DMS153 treated with DMSO at 0.1 percent for 48 hours (cell line): ENCODE measurements around the gene ITSN2.

Experiments
- DNase-seq: peaks from one replicate; lab custom pipeline; 2025; ENCODE audit not compliant: unreplicated experiment; lab: John Stamatoyannopoulos, UW

The ITSN2 gene

DNA sequence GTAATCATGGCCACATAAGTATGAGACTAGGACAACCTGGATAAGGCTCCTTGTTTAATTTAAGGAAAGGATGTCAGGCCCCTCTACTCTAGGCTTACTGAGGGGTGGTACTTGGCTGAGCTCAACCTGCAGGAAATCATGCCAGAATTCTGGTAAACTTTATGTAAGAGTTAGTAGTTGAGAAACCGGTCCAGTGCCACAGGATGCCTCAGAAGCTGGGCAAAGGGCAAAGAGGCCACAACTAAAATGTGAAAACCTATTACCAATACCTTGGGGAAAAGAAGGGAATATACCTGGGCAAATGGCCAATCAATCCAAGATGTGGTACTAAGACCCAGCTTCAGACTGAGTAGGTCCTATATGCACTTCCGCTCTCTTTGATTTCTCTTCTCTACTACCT is 86.7 kb downstream of the ITSN2 start:
- no peak for DNase-seq

DNA sequence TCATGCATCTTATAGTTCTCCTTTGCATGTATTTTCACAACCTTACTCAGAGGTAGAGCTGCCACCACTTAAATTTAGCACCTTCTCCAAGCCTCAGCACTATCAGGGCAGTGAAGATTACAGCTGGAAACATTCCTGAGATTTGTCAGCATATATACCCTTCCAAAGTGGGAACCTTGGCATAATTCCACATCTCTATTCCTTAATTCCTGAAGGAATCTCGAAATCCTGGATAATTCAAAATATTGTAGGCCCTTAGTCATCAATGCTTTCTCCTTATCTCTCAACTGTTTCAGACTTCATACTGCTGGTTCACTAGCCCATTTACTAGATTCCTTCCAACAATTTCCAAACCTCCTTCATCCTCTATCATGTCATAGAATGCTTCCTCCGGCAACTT is 87.4 kb downstream of the ITSN2 start:
- DNase-seq = no peak

DNA sequence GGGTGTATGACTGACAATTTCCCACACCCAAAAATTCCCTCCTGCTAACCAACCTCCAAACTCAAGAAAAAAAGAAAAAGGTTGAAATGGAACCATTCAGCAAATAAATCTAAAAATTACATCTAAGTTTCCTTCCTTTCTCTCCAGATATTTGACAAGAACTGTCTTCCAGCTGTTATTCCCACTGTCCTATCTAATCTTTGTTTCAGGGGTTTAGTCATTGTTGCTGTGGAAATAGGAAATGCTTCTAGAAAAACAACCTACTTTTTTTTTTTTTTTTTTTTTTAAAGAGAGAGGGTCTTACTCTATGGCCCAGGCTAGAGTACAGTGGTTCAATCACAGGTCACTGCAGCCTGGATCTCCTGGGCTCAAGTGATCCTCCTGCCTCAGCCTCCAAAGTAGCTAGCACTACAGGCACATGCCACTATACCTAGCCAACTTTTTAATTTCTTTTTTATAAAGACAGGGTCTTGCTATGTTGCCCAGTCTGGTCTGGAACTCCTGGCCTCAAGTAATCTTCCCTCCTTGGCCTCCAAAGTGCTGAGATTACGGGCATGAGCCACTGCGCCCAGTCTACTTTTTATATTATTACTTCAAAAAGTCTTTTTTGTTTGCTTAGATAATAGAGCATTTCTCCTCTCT is 88.1 kb downstream of the ITSN2 start:
- DNase-seq = no peak

DNA sequence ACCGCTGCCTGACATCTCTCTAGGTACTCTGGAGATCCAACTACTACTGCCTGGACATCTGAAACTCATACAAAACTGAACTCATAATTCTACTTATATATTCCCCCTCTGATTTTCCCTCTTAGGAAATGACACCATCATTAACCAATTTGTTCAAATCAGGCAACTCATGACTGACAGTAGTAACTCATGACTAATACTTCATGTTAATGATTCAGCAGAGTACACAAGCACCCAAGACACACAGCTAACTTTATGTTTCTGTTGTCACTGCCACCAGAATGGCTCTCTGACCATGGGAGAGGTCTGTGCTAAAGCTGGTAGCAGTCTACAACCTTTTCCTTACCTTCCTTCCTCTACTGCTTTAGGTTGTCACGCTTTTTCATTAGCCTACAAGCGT is 91.1 kb downstream of the ITSN2 start:
- DNase-seq = no peak

DNA sequence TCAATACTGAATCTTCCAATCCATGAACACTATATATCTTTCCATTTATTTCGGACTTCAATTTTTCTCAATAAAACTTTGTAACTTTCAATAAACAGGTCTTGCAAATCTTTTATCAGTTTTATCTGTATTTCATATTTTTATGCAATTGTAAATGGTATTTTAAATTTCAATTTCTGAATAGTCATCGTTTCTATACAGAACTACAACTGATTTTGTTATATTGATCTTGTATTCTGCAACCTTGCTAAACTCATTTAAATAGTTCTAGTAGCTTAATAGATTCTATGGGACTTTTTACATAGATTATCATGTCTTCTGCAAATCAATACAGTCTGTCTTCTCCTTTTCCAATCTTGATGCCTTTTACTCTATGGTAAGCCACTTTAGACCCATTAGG is 95.1 kb downstream of the ITSN2 start:
- DNase-seq = no peak

DNA sequence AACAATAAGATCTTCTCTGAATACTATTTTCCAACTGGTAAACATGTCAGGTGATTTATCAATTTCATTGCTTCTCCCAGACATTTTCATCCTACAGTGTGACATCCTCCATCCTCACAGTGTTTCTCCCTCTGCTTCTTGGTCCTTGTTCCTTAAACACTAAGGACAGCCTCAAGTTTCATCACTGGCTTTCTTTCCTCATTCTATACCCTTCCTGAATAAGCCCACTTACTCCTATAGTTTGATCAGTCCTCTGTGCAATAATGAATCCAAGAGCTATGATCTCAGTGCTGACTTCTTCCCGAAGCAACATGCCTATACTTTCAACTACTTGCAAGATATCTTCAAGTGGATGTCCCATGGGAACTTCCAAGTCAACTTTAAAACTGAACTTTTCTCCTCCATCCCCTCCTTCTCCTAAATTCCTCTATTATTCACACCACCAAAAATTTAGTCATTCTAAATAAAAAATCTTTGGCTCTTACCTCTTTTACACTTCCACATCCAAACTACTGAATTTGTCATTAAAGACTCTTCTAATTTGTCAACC is 97.8 kb downstream of the ITSN2 start:
- DNase-seq = no peak

DNA sequence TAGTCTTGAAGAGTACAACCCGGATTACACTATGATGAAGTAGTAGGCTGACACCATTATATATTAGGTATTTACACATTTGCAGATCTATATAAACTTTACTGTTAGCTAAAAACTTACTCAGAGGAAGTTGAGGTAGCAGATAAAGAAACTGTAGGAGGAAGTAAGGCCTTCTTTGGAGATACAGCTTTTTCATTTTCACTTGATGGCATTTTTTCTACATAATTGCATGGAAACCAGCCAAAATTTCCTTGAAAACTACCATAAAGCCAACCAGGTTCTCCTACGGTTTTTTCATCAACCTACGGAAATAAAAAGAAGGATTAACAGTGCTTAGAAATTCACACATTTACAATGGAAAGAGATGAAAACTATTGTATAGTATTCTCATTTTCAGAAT is 98.9 kb downstream of the ITSN2 start:
- DNase-seq = no peak

DNA sequence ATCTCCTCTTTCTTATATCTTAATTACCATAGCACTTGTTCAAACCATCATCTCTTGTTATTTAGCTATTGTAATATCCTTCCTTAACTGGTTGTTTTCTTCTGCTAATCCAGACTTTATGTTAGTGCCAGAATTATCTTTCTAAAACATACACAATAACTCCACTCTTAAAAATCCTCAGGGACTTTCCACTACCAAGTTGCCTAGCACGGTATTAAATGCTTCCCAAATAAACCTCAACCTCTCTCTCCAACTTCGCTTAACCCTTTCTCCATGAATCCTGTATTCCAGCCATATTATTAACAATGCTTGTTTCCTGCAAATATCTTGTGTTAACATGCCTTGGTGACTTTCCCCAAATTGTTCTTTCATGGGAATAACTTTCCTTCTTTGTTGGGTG is 101.0 kb downstream of the ITSN2 start:
- DNase-seq = no peak

DNA sequence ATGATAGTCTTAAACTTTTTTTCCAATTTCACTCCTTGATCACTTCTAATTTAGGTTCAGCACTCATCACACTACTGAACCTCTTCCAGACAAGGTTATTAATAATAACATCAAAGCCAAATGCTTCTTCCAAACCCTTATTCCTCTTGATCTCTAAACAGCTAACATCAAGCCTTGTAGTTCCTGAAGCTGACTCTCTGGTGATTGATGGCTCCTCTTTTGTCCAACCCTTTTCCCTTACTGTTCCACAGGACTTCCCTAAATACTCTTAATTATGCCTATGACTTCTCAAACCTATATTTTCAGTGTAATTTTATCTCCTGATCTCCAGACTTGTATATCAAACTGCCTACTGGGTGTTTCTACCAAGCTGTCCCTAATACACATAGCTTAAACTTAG is 101.6 kb downstream of the ITSN2 start:
- no peak for DNase-seq

DNA sequence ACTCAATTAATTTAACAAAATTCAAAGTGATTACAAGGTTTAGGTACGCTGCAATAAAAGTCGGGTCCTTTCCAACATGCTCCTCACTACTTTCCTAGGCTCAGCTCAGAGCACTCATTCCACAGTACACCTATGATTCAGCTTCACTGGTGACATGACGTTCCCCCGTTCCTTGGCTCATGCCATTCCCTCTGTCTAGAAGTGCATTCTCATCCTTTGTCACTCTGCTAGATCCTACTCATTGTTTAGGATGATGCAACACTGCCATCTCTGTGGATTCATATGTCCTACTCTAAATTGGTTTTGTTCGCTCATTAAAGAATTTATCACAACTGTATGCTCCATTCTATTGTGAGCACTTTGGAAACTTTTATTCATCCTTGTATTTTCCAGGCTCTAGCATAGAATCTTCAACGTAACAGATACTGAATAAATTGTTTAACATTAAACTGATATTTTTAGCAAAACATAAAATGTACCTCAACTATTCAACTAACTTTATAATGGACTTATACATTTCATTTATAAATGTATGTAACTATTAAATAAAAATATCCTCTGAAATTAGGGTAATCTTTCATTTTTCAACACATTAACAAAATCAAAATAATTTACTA is 106.9 kb downstream of the ITSN2 start:
- DNase-seq = no peak

DNA sequence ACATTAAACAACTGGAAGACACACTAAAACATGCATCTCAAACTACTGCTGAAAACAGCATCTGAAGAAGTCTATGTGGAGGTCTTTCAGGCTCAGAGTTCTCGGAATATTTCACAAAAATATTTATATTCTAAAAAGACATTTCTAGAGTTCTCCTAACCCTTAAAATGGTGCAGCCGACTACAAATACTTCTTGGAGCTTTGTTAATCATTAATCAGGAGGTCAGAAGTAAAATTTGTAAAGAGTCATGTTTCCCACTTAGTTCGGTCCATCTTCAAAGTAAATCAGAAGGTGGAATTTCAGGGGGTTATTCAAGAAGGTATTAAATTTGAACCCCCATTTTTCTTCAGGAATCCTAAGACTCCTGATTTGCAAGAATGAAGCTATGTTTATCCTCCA is 112.7 kb downstream of the ITSN2 start:
- no peak for DNase-seq

DNA sequence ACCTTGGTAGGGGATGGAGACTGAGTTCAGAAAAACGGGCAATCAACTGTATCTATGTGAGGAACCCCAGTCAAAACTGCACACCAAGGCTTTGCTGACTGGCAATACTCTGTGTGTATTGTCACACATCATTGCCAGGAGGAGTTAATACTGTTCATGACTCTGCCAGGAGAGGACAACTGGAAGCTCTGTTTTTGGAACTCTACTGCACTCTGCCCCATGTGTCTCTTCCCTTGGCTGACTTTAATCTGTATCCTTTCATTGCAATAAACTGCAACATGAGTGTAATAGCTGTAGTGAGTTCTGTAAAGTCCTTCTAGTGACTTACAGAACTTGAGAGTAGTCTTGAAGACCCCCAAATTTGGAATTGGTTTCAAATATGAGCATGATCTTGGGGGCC is 113.2 kb downstream of the ITSN2 start:
- DNase-seq = no peak

DNA sequence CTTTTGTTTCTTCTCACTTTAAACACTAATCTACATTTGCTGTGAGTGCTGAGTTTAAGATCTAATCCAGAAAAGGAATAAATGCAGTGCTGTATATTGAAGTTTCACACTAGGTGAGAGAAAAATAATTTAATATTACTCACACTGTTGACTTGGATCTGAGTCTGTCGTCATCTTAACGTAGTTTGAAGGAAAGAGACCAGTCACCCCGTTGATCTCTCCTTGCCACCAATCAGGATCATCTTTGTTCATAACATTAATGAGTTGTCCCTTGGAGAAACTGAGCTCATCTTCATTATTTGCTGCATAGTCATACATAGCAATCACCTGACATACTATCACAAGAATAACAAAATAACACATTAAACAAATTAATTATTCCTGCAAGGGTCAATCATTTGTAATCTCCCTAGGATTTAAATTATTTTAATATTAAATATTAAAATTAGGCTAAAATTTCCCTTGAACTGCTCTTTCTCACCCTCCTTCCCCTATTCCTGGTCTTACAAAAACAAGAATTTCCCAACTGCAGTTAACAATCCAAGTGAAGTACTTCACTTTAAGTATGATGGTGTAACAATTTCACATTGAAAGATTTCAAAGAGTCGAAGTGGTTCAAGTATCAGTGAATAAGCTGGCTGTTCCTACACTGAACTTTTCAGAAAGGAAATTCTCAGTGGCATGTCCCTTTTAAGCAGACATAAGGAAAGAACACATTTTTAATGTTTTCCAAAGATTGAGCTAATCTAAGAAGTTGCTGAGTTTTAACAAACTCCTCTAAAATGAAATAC is 114.2 kb downstream of the ITSN2 start:
- no peak for DNase-seq

DNA sequence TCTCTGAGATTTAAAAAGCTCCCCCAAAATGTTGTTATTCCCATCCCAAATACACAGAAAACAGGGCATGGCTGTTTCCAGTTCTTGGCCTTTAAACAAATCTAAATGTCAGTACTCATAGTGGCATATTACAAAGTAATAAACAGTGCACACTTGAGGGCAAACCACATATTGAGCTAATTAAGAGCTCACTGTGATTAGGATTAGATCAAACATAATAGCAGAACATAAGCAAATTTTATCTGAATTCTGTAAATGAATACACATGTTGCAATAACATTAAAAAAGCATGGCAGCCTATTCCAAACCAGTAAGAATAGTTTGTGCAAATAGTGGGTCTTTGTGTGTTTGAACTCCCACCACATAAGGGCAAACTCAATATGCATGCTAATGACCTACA is 118.8 kb downstream of the ITSN2 start:
- DNase-seq = no peak

DNA sequence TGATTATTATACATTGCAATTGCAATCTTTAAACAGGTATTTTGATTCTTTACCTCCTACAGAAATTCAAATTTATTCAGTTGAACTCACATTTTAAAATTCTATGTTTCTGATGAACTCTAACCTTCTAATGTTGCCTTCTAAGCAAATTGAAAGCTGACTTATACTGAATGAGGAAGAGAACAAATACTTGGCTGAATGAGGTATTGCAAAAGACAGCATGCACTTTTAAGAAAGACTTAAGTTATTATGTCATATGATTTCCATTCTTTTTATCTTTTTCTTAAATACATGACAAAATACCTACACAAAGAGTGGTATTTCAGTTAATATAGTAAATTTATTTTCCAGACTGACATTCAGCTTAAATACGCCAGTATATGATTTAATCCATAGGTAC is 120.8 kb downstream of the ITSN2 start:
- no peak for DNase-seq

DNA sequence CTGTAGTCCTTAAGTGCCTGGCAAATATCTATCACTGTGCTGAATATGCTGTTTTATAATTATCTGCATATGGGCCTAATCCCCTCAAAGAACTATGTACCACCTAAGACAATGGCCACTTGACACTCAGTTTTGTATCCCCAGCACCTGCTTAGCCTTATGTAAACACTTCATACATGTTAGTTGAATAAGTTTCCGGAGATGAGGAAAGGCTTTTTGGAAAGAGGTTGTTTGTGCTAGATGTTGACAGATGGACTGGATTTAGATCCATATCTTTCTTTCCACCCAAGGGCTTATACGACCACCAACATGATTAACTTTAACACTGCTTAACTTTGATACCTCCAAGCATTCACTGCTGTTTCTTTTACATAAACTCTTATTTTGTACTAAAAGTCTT is 122.2 kb downstream of the ITSN2 start:
- peak; percentile 51 for DNase-seq

DNA sequence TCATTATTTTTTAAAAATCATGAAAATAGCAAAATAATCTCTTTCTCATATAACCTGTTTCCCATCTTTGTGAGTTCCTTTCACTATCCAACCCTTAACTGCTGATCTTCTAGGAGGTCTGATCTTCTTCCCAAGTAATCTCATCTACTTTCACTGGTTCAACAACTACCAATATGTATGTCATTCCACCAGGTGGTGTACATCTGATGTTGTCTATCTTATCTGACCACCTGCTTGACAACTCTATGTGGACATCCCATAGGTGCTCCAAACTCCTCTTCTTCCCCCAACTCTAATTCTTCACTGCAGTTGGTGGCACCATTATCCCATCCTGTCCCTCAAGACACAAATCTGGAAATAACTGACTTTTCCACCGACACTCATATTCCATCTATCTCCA is 123.0 kb downstream of the ITSN2 start:
- no peak for DNase-seq

DNA sequence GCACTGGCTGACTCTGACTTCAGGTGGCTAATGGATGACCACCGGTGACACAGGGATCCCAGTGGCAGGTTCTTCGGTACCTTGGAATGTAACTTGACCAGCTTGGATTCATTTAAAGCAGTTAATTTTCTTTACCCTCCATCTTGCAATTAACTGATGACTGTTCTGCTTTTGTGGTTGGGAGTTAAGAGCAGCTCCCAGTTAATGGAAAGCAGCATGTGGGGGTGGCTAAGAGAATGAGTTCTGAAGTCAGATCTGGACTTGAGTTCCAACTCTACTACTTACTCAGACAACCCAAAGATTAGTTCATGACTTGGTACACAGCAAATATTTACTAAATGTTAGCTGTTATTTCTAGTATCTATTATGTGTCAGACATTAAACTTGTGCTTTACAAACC is 127.0 kb downstream of the ITSN2 start:
- no peak for DNase-seq

DNA sequence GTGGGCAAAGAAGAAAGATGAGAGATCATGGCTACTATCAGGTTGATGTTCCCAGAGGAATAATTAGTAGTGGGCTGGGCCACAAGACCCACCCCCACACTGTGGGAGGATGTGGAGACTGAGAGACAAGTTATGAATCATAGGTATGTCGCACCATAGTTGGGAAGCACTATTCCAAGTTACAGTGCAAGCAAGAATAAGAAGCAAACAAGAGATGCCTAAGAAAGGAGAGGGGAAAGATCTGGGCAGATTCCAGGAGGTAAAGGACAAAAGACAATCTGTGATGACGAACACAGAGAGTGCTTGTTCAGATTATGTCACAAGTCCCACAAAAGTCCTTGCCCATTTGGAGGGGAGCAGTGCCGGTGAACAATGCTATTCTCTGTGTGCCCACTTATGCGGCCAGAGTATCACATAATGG is 128.9 kb downstream of the ITSN2 start:
- no peak for DNase-seq

DNA sequence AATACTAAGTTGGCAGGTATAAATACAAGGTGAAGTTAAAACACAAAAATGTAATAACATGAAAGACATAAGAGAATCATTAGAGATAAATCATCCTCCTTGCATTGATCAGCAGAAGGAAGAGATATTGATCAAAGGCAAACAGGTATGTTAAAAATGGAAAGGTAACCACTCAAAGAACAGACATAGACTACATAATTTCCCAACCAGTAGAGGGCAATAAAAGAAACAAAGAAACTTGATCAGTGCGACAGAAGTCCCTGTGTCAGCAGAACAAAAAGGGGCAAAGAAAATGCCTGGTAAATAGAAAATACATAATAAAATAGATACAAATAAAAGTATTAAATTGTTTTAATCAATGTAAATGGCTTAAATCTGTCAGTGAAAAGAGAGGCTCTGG is 131.9 kb downstream of the ITSN2 start:
- DNase-seq = peak; percentile 28

DNA sequence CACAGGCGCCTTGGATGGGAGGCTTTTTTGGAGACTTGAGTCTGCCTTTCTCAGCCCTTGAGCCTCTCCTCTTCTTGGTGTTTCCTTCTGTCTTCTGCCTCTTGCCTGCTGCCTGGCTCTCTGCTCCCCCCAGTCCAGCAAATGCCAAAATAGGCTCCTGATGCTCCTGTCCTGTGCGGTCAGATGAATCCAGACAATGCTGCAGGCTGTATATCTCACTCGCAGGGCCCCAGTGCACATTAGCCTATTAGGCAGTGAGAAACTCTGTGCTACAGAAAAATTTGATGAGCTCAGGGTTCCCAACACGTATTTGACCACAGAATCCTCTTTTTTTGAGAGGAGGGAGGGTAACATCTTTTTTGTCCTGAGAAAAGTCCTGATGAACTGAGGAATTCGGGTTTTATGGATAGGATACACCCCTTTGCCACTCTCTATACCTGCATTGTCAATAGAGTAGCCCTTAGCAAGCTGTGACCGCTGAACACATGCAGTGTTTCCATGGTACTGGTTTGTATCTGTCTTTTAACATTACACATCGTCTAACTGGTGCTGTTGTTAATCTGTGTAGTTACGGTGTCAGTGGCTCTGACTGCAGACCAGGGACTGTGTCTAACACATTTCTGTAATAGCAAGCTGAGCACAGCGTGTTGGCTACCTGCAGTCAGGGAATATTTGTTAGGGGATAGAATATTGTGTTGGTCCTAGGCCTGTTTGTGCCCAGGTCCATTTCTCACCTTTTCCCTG is 134.7 kb downstream of the ITSN2 start:
- no peak for DNase-seq
